ENCODE results near the gene CSRP2.

Gene CSRP2

GRCh38 chr12:76859611-76860010 is 19.2 kb downstream of the CSRP2 start:
- no peak for DNase-seq

DNA sequence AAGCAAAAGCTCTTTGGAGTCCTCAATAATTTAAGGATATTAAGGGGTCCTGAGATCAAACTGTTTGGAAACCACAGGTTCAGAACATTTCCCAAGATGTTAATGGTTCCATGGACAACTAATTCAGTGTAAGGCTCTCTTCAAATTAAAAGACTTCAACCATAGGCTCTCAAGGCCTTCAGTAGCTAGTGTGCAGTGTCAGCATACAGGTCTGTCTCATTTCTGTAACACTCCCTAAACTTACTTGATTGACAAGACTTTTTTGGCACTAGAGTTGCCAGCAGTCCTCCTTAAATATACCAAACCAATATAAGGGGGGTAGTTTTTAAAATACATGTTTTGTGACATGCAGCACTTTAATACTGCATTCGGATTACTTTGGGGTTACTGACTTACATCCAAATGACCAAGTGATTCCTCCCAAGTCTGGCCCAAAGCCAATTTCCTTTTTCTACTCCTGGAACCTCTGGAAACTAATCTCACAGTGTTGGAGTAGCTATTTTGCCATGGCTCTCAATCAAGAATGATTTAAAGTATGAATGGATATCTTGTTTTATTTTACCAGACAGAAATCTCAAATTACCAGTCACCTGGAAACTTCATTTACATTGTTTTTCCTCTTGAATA is 22.7 kb downstream of the CSRP2 start:
- no peak for DNase-seq

GRCh38 chr12:76855271-76855670 is 23.5 kb downstream of the CSRP2 start:
- DNase-seq, result no peak

GRCh38 chr12:76852106-76852505 is 26.7 kb downstream of the CSRP2 start:
- no peak for DNase-seq

DNA sequence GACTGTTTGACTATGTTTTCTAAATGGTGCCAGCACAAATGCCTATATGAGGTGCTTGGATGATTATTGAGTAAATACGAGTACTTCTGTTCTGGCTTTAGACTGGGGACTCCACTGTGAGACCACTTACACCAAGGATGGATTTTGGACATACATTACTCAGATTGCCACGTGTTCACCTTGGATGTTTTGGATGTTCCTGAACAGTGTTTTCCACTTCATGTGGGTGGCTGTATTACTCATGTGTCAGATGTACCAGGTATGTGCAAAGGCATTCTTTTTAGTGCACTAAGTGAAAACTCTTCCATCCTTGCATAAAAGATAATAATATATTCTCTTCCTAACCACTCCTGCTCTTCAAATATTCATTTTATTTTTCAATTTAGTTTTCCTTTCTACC is 30.7 kb downstream of the CSRP2 start:
- no peak for DNase-seq

GRCh38 chr12:76847260-76847659 is 31.6 kb downstream of the CSRP2 start:
- no peak for DNase-seq

DNA sequence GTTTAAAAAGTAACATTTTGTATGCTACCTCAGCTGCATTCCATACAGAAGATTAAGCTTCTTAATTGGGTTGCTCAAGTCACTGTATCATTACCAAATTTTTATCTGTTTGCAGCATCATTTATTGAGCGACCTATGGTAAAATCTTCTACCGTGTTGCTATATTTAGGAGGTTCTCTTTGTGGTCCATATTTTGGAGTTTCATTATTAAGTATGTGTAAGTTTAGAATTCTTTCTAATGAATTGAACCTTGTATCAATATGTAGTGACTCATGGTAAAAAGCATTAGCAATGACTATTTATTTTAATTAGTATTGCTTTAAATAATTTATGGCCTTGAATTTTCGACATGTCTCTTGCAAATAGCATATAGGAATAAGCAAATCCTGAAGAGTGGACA is 42.2 kb downstream of the CSRP2 start:
- DNase-seq, result no peak

- DNase-seq, result no peak
Measured at GRCh38 chr12:76830436-76830835, 48.4 kb downstream of the CSRP2 start.

GRCh38 chr12:76820888-76821482 is 57.8 kb downstream of the CSRP2 start:
- no peak for DNase-seq

DNA sequence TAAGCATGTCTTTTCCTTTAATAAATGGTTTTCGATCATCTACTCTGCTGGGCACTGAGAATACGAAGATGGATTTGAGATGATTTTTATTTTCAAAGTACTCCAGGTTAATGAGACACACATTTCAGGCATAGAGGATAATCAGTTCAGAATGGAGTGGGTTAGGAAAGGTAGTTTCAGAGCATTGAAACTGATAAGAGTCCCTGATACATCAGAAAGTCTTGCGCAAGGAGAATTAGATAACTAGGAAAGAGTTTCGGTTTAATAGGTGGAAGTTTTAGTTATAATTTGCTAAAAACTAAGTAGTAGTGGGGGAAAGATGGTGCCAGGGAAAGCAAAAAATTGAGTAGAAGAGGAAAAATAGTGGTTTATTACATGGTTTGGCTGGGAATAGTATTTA is 64.8 kb downstream of the CSRP2 start:
- DNase-seq, result no peak

- no peak for DNase-seq
Measured at GRCh38 chr12:76813265-76813664, 65.6 kb downstream of the CSRP2 start.

DNA sequence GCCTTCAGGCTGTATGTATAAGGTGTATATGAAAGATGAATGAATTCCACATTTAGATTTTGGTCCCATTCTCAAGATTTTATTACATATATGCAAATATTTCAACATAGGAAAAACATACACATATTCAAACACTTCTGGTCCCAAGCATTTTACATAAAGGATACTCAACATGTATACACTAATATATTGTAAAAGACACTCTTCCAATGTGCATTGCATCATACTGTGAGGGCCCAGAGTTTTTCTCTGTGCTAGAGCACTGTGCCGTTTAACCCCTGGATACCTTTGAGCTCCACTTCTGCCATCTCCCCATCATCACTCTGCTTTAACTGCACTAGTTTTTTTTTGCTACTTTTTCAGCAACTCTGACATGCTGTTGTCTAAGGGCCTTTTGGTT is 66.8 kb downstream of the CSRP2 start:
- no peak for DNase-seq

DNA sequence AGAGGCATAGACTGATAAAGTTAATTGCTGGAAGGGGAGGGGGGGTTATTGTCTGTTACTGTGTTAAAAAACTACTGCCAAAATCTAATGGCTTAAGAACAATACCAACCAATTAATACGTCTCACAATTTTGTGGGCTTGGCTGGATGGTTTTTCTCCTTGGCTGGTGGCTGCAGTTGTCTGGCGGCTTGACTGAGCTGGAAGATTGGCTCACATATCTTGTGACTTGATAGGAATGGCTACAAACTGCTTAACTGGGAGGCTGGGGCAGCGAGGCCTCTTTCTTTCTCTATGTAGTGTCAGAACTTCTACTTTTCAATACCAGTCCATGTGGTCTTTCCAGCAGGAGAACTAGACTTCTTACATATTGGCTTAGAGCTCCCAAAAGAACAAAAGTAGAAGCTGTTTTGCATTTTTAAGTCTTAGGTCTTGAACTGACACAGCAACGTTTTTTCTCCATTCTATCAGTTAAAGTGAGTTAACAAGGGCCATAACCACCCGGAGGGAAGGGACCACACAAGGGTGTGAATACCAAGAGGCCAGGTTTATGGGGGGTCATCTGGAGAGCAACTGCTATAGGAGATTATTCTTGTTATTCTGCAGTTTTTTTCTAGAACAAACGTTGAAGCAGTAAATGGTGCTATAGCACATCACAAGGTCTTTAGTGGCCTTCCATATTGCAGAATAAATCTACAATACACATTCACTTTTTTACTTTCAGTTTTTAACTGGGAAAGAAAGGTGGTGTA is 68.0 kb downstream of the CSRP2 start:
- no peak for DNase-seq

Measured in activated CD4-positive, CD25-positive, alpha-beta regulatory T cell treated with anti-CD3 and anti-CD28 coated beads, Interleukin-2, amount 50 U/mL, for 72 hours (primary cell).